Daoy (cell line): ENCODE results near the gene C13orf46. TPM values are rescaled to one million over a fixed set of nuclear protein-coding genes. Genes with fewer than 3 reads are reported as not detected.
"Not testable (repeated sequence)": the region's sequence is repeated elsewhere in the genome, so short reads cannot be mapped to it uniquely, and the experiment has no call there.

ENCODE experiments used
- DNase-seq: peaks from one replicate; pipeline ENCODE4 v3.0.0-alpha.2; 2015; ENCODE audit warnings: low read depth
- total RNA-seq: library from RNA; depleted of rRNA; stranded (reverse); fragments of >200 nt; shearing (Covaris generic); gene quantifications from 2 replicates; pipeline ENCODE4 v1.2.3, GENCODE V29; 2014

Gene C13orf46
- total RNA-seq, 1 experiment from 2014 or later, result not detected

GRCh38 chr13:113923376-113924063 is 50.4 kb downstream of the C13orf46 start:
- no peak for DNase-seq

GRCh38 chr13:113922412-113923118 is 51.3 kb downstream of the C13orf46 start:
- no peak for DNase-seq

DNA sequence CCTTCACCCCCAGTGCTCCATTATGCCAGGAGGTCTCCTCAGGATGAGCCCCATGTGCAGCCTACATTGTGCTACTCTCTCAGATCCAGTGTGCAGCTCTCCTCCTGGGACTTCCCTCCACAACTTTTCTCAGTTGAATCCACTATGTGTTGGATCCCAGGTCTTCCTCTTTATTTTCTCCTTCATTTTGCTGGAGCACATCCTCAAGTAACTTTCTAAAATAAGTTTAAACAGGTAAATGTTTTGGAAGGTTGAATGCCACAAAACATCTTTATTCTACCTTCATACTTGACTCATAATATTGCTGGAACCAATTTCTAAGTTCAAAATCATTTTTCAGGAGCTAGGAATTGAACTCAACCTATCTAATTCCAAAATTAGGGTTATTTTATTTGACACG is 52.1 kb downstream of the C13orf46 start:
- no peak for DNase-seq

- no peak for DNase-seq
These were observed 53.1 kb downstream of the C13orf46 start for GRCh38 chr13:113920606-113921286.

GRCh38 chr13:113919761-113920559 is 53.9 kb downstream of the C13orf46 start:
- no peak for DNase-seq

DNA sequence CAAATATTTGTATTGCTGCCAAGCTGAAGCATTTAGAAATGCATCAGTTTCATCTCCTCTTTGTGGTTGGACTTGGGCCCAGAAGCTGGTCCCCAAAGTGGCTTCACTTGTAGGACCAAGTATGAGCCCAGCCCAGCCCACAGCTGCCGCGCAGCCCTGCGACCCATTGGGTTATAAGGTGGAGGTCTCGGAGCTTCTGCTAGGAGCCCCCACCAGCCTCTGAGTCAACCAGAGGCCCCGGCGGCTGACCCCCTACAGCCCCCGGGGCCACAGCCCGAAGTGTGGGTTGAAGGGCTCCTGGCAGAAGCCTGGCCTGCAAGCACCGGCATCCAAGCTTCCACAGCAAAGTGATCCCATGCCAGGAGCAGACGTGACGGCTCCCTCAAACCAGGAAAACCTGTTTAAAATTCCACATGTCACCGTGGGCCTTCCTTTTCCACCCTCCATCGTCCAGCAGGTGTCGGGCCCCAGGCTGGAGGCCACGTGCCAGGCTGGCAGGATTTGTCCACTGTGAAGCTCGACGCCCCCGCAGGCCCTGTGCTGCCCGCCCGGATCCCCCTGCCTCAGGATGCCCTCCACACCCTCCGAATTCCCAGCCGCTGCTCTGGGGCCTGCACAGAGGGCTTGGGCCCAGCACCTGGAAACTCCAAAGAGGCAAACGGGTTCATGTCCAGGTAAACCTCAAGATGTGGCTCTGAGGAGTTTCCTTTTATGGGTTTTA is 54.7 kb downstream of the C13orf46 start:
- no peak for DNase-seq

DNA sequence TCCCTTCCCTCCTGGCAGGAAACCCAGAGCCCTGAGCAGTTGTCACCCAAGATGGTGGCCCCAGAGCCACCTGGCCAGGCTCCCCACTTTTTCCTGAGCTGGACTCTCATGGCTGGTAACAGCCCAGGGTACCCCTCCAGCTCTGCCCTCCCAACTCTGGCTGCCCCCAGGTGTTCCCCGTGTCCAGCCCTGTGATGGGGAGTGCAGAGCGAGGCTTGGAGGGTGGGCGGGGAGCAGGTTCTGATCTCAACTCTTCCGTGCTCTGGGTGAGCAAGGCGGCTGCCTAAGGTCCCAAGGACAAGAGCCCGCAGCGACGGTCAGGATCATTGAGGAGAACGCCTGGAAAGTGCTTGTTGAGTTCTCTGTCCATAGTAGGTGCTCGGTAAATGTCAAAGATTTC is 55.3 kb downstream of the C13orf46 start:
- DNase-seq, result no peak

DNA sequence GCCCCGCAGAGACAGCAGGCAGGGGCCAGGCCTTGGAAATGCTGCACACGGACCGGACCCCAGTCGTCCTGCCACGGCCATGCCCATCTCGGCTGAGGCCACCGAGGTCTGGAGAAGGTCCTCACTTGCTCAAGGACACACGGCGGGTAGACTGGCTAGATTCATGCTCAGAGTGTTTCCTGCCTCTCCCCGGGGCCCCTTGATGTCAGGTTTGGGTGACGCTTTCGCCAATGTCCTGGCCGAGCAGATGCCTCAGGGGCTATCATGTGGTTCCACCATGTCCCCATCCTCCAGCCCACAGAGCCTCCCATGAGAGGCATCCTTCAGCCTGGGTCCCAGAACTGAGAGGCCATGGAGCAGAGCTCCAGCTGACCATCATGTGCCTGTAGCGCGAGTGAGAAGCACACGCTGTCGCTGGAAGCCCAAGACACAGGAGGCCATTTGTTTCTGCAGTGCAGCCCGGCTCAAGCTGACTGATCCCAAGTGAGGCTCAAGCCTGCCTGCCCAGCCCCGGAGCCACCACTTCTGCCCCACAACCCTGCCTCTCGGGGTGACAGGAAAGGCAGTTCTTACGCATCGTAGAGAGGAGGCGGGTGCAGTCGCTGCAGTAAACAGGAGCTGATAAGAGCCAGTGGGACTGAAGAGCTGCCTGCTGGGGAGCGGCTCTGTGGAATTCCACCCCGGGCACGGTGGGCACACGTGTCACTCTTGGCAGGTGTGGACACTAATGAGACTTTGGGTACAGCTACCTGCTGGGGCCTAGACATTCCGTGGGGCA is 56.1 kb downstream of the C13orf46 start:
- no peak for DNase-seq

DNA sequence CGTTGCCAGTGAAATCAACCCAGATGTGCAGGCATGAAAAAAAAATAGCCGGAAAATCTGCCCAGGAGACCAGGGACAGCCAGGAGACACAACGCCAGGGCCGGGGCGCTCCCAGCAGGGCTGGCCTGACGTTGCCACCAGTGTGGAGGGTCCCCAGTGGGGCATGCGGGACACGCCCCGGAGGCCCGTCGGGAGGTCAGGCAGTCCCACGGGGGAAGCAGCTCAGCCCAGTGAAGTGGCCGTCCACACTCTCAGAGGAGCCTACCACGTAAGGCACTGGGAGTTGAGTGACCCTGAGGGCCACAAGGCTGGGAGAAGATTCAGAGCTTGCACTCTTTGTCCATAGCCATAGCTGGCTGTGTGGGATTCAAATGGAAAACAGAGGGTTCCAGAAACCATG is 56.8 kb downstream of the C13orf46 start:
- no peak for DNase-seq

DNA sequence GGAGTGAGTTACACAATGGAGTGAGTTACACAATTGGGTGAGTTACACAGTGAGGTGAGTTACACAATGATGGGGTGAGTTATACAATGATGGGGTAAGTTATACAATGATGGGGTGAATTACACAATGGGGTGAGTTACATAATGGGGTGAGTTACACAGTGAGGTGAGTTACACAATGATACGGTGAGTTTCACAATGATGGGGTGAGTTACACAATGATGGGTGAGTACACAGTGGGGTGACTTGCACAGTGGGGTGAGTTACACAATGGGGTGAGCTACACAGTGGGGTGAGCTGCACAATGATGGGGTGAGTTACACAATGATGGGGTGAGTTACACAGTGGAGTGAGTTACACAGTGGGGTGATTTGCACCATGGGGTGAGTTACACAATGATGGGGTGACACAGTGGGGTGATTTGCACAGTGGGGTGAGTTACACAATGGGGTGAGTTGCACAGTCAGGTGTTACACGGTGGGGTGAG is 57.5 kb downstream of the C13orf46 start:
- no peak for DNase-seq

GRCh38 chr13:113915786-113916329 is 58.0 kb downstream of the C13orf46 start:
- DNase-seq, result no peak

- DNase-seq, result no peak
These were observed 58.7 kb downstream of the C13orf46 start for GRCh38 chr13:113915012-113915763.

GRCh38 chr13:113914333-113915011 is 59.4 kb downstream of the C13orf46 start:
- no peak for DNase-seq

GRCh38 chr13:113913838-113914237 is 60.0 kb downstream of the C13orf46 start:
- DNase-seq, result not testable (repeated sequence)

DNA sequence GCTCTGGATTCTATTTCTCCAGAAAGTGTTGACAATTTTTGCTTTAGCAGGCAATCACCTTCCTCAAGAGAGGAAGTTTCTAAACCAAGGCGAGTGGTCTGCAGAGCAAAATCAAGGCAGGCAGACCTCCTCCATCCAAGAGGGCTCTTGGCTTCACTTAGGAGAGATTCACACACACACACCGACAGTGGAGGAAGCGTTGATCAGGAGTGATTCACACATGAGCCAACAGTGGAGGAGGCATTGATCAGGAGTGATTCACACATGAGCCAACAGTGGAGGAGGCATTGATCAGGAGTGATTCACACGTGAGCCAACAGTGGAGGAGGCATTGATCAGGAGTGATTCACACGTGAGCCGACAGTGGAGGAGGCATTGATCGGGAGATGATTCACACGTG is 60.5 kb downstream of the C13orf46 start:
- DNase-seq, result not testable (repeated sequence)

DNA sequence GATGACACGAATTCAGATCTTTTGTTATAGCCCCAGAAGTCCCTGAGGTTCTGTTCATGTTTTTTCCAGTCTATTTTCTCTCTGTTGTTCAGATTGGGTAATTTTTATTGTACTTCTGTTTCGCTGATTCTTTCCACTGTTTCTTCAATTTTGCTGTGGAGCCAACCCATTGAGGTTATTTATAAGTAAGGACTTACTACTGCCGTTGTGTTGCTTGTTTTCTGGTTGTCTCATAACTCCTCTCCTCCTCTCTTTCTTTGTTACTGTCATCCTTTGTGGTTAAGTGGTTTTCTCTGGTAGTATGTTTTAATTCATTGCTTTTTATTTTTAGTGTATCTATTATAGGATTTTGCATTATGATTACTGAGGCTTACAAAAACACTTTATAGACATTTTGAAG is 61.3 kb downstream of the C13orf46 start:
- no peak for DNase-seq

- peak; percentile 65 for DNase-seq
These were observed 66.0 kb downstream of the C13orf46 start for GRCh38 chr13:113907635-113908617.
